Immature natural killer cell (primary cell): ENCODE measurements around the gene FAF1. TPM values are rescaled to one million over a fixed set of nuclear protein-coding genes. Genes with fewer than 3 reads are reported as not detected.

Source experiments
- DNase-seq, 3 donors: peaks; one replicate each; pipeline ENCODE4 v3.0.0; 2022; ENCODE audit warnings: mixed read lengths in 1 of 3
- H3K27ac Mint-ChIP-seq, 6 donors: one replicate each; pipeline ENCODE4 v1.8.0; 2020; ENCODE audit warnings: mixed read lengths in 6 of 6, mild to moderate bottlenecking in 5 of 6, inconsistent platforms in 4 of 6, moderate library complexity in 3 of 6
- H3K27me3 Mint-ChIP-seq, 3 donors: one replicate each; pipeline ENCODE4 v1.8.0; 2020 to 2021; ENCODE audit warnings: low read depth in 3 of 3, mild to moderate bottlenecking in 3 of 3, mixed read lengths in 3 of 3, moderate library complexity in 3 of 3, inconsistent platforms in 1 of 3
- H3K36me3 Mint-ChIP-seq, 3 donors: one replicate each; pipeline ENCODE4 v1.8.0; 2020; ENCODE audit warnings: mixed read lengths in 3 of 3, inconsistent platforms in 2 of 3, mild to moderate bottlenecking in 2 of 3
- H3K4me1 Mint-ChIP-seq, 2 donors: one replicate each; pipeline ENCODE4 v1.8.0; 2020; ENCODE audit warnings: inconsistent platforms in 2 of 2, mild to moderate bottlenecking in 2 of 2, mixed read lengths in 2 of 2, moderate library complexity in 1 of 2
- H3K4me3 Mint-ChIP-seq, 5 donors: one replicate each; pipeline ENCODE4 v1.8.0; 2020; ENCODE audit warnings: mild to moderate bottlenecking in 5 of 5, mixed read lengths in 5 of 5, inconsistent platforms in 3 of 5, moderate library complexity in 3 of 5
- H3K9me3 Mint-ChIP-seq, 6 donors: one replicate each; pipeline ENCODE4 v1.8.0; 2020; ENCODE audit warnings: mild to moderate bottlenecking in 6 of 6, mixed read lengths in 6 of 6, inconsistent platforms in 4 of 6, moderate library complexity in 3 of 6
- polyA plus RNA-seq, 3 donors: library from polyadenylated mRNA; unstranded; fragments of 300-500 nt; fragmentation: Illumina TruSeq; gene quantifications; one replicate each; pipeline ENCODE4 v1.2.3, GENCODE V29; 2021

Gene FAF1
- polyA plus RNA-seq, 3 donors from 2014 or later, result 31.1 to 49.8 (median 44.0) TPM

DNA sequence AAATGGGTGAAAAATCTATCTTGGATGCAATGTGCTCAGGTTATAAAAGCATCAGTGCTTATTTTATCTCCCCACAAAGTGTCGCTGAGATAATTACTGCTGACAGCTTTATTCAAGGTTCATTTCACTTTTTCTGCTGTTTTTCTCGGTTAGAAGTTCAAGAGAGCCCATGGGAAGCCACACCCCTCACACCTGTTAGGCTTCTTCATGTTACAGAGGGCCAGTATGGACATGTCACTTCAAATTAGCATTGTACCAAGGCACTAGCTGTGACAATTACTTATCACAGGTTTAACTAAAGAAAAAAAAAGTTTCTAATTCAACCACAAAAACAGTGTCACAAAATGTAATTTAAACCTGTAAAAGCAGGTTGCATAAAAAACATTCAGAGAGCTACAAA, 349.5 kb downstream of the FAF1 start:
- Mint-ChIP-seq H3K36me3 (peaks cover 0 to 6% (median 5%) of the 10 kb centered on the region in 3 donors), H3K27me3 (peaks cover 0 to 4% (median 0%) of the 10 kb centered on the region in 3 donors), H3K27ac (peak overlapping the region in 5 of 6 donors; percentile 61 to 77 (median 76)), H3K9me3 (peaks cover 0 to 3% (median 0%) of the 10 kb centered on the region in 6 donors), H3K4me3 (peak overlapping the region in 2 of 5 donors; percentile 8 to 25), H3K4me1 (peaks cover 34 to 35% of the 10 kb centered on the region in 2 donors)
- peak in 1 of 3 donors; percentile 8 for DNase-seq

DNA sequence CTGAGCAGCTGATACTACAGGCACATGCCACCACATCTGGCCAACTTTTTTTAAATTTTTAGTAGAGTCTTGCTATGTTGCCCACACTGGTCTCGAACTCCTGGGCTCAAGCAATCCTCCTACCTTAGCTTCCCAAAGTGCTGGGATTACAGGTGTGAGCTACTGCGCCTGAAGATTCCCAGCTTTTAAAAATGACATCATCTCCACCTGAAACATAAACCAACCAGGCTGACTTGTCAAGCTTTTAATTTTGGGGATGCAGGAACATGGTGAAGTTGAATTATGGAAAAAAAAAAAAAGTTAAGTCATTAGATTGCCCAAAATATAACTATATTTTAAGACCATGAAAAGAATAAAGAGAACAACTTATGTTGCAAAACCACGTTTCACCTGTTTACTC, 350.6 kb downstream of the FAF1 start:
- peak overlapping the region in 1 of 6 donors; percentile 58 for H3K27ac Mint-ChIP-seq

GRCh38 chr1:50605186-50605875, 354.7 kb downstream of the FAF1 start:
- H3K27me3 Mint-ChIP-seq, result no peaks in the 10 kb centered on the region
- H3K4me3 Mint-ChIP-seq, result no peak overlapping the region
- peaks cover 1 to 3% of the 10 kb centered on the region in 2 donors for H3K4me1 Mint-ChIP-seq
- H3K36me3 Mint-ChIP-seq, result no peaks in the 10 kb centered on the region
- H3K9me3 Mint-ChIP-seq, result no peaks in the 10 kb centered on the region
- DNase-seq, result peak in 2 of 3 donors; percentile 12 to 26
- H3K27ac Mint-ChIP-seq, result no peak overlapping the region

More for the DNA sequence above, 350.6 kb downstream of the FAF1 start:
- Mint-ChIP-seq H3K4me3 (no peak overlapping the region), H3K36me3 (no peaks in the 10 kb centered on the region), H3K9me3 (no peaks in the 10 kb centered on the region), H3K27me3 (peaks cover 0 to 2% (median 0%) of the 10 kb centered on the region in 3 donors), H3K4me1 (peaks cover 34 to 35% of the 10 kb centered on the region in 2 donors)
- no peak for DNase-seq

DNA sequence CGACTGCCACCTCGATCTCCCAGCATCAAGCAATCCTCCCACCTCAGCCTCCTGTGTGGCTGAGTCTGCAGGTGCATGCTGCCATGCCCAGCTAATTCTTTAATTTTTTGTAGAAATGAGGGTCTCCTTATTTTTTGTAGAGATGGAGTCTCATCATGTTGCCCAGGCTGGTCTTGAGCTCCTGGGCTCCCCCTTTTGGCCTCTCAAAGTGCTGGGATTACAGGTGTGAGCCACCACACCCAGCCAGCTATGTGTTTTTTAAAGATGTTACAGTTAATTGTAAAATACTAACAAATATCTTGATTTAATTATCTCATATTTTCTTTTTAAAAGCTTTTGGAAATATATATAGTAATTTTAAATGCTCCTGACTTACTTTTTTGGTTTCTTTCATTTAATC, 355.5 kb downstream of the FAF1 start:
- Mint-ChIP-seq H3K27me3 (no peaks in the 10 kb centered on the region), H3K4me1 (peaks cover 0 to 2% of the 10 kb centered on the region in 2 donors), H3K9me3 (no peaks in the 10 kb centered on the region), H3K4me3 (no peak overlapping the region), H3K27ac (no peak overlapping the region), H3K36me3 (no peaks in the 10 kb centered on the region)
- DNase-seq, result no peak

DNA sequence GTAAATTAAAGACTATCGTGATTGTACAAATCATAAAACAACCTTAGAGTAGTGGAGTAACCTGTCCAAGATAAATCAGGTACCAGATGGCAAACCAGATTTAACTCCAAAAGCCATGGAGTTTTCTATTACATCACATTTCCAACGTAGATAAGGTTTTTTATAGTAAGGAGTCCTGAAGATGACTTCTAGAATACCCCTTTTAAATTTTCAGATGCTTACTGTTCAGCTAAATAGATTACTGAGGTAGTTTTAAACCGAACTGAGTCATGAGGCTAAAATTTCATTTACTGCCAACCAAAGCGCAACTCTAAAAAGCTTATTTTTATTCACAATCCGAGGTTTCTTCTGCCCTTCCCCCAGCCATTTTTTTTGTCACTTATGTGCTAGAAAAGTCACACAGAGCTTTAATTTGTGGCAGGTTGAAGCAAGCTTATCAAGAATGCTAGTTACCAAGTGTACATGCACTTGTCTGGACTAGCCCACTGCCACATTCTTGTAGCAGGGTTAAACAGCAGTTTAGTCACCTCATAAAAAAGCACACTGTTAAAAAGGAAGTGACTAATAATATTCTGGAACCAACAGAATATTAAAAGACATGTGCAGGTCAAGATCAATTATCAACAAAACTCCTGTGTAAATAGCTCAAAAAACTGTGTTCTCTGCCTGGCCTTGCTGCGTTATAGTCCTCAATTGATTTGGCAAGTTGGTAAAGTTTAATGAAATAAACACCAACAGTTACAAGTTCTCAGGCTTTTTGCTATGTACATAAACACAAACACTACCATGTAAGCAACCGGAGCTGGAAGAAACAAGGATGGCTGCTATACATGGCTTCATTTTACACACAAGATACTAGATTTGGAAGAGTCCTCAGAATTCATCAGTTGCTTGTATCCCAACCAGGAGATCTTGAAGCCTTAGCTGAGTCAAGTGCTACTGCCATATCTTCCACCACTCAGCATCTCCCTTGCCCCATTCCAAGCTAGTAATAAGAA, 356.5 kb downstream of the FAF1 start:
- Mint-ChIP-seq H3K36me3 (no peaks in the 10 kb centered on the region), H3K27ac (no peak overlapping the region), H3K4me3 (no peak overlapping the region), H3K27me3 (no peaks in the 10 kb centered on the region), H3K4me1 (no peaks in the 10 kb centered on the region), H3K9me3 (no peaks in the 10 kb centered on the region)
- no peak for DNase-seq

- Mint-ChIP-seq H3K4me1 (no peaks in the 10 kb centered on the region), H3K27ac (no peak overlapping the region), H3K27me3 (no peaks in the 10 kb centered on the region), H3K36me3 (peaks cover 5 to 13% (median 11%) of the 10 kb centered on the region in 3 donors), H3K9me3 (no peaks in the 10 kb centered on the region), H3K4me3 (no peak overlapping the region)
- DNase-seq, result no peak
Observed at GRCh38 chr1:50599546-50599945, 360.5 kb downstream of the FAF1 start.

DNA sequence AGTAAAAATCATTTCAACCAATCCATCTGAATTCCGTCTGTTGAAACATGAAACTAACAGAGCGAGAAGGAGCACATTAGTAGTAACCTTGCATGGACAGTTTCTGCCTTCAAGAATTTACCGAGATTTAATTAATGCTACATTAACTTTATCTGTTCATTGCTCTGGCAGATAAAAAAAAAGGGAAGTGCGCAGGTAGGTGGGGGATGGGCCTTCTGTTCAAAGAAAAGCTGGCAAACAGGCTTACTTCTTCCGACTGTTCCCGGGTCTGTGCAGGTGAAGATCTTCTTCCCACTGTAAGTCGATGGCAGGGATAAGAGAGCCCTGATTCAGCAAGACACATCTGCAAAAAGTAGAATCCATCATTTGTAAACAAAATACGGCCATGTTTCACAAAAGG, 364.2 kb downstream of the FAF1 start:
- Mint-ChIP-seq H3K27ac (no peak overlapping the region), H3K4me3 (no peak overlapping the region), H3K4me1 (peaks cover 5 to 9% of the 10 kb centered on the region in 2 donors), H3K36me3 (peaks cover 15 to 35% (median 30%) of the 10 kb centered on the region in 3 donors), H3K27me3 (no peaks in the 10 kb centered on the region), H3K9me3 (no peaks in the 10 kb centered on the region)
- no peak for DNase-seq

- peaks cover 21 to 41% (median 39%) of the 10 kb centered on the region in 3 donors for H3K36me3 Mint-ChIP-seq
- DNase-seq, result no peak
- H3K4me1 Mint-ChIP-seq, result peaks cover 5 to 9% of the 10 kb centered on the region in 2 donors
- no peak overlapping the region for H3K27ac Mint-ChIP-seq
- no peak overlapping the region for H3K4me3 Mint-ChIP-seq
- H3K9me3 Mint-ChIP-seq, result no peaks in the 10 kb centered on the region
- no peaks in the 10 kb centered on the region for H3K27me3 Mint-ChIP-seq
Observed at GRCh38 chr1:50593515-50593914, 366.6 kb downstream of the FAF1 start.

DNA sequence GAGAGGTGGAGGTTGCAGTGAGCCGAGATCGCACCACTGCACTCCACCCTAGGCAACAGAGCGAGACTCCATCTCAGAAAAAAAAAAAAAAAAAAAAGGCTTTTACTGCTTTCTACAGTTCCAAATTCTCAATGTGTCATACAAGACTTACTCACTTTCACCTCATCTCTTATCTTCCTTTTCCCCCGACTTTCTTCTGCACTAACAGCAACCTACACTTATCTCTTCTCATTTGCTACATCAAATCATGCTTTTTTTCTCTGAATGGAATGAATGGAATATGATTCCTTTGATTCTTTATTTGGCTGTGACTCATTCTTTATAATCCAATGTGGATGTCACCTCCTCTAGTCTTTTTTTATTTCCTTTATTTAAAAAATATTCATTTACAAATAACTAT, 368.5 kb downstream of the FAF1 start:
- Mint-ChIP-seq H3K27ac (peak overlapping the region in 2 of 6 donors; percentile 2 to 54), H3K27me3 (no peaks in the 10 kb centered on the region), H3K4me3 (no peak overlapping the region), H3K4me1 (peaks cover 5 to 9% of the 10 kb centered on the region in 2 donors), H3K9me3 (no peaks in the 10 kb centered on the region), H3K36me3 (peaks cover 29 to 54% (median 43%) of the 10 kb centered on the region in 3 donors)
- DNase-seq, result no peak

GRCh38 chr1:50582346-50582745, 377.7 kb downstream of the FAF1 start:
- no peak for DNase-seq
- Mint-ChIP-seq H3K36me3 (peaks cover 10 to 31% (median 16%) of the 10 kb centered on the region in 3 donors), H3K27ac (no peak overlapping the region), H3K4me3 (no peak overlapping the region), H3K4me1 (no peaks in the 10 kb centered on the region), H3K27me3 (no peaks in the 10 kb centered on the region), H3K9me3 (no peaks in the 10 kb centered on the region)

GRCh38 chr1:50570066-50570468, 390.0 kb downstream of the FAF1 start:
- Mint-ChIP-seq H3K9me3 (no peaks in the 10 kb centered on the region), H3K36me3 (peaks cover 10 to 35% (median 19%) of the 10 kb centered on the region in 3 donors), H3K27me3 (peaks cover 0 to 1% (median 0%) of the 10 kb centered on the region in 3 donors), H3K27ac (no peak overlapping the region), H3K4me3 (no peak overlapping the region), H3K4me1 (no peaks in the 10 kb centered on the region)
- DNase-seq, result no peak

DNA sequence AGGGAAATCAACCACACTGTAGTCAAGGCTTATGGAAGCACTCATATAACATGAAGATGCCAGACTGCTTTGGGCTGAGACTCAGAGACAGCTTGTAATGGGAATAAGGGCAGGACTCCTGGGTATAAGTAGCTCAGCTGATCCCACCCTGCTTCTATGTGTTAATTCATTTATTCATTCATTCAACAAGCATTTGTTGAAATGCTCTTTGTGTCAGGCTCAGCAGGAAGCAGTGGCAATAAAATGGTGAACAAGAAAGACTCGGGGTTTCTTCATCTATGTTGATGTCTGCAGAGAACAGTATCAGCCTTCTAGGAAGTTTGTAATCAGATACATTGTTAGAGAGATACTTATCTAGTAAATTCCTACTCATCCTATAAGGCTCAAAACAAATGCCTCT, 391.3 kb downstream of the FAF1 start:
- Mint-ChIP-seq H3K9me3 (no peaks in the 10 kb centered on the region), H3K4me3 (no peak overlapping the region), H3K4me1 (no peaks in the 10 kb centered on the region), H3K36me3 (peaks cover 11 to 34% (median 14%) of the 10 kb centered on the region in 3 donors), H3K27me3 (peaks cover 0 to 1% (median 0%) of the 10 kb centered on the region in 3 donors), H3K27ac (no peak overlapping the region)
- no peak for DNase-seq

DNA sequence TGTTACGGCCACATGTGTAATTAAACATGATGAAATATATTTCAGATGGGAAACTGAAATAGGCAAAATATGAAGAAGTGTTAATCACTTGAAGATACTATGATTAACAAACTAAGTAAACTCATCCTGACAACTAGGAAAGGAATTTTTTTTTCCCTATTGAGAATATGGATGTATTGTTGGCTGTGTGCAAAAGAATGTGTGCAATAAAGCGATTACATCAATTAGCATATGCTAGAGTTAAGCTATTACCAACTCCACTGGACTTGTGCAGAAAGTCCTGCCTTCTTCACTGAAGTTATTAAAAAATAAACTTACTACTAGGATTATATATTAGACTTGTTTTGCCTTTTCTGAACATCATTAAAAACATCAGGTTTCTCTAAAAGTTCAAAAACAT, 393.7 kb downstream of the FAF1 start:
- peaks cover 15 to 32% (median 17%) of the 10 kb centered on the region in 3 donors for H3K36me3 Mint-ChIP-seq
- no peaks in the 10 kb centered on the region for H3K9me3 Mint-ChIP-seq
- no peak for DNase-seq
- H3K27me3 Mint-ChIP-seq, result peaks cover 0 to 1% (median 1%) of the 10 kb centered on the region in 3 donors
- no peaks in the 10 kb centered on the region for H3K4me1 Mint-ChIP-seq
- H3K4me3 Mint-ChIP-seq, result no peak overlapping the region
- H3K27ac Mint-ChIP-seq, result no peak overlapping the region

- H3K36me3 Mint-ChIP-seq, result peaks cover 22 to 37% (median 25%) of the 10 kb centered on the region in 3 donors
- H3K4me1 Mint-ChIP-seq, result no peaks in the 10 kb centered on the region
- H3K9me3 Mint-ChIP-seq, result no peaks in the 10 kb centered on the region
- H3K27ac Mint-ChIP-seq, result no peak overlapping the region
- H3K27me3 Mint-ChIP-seq, result peaks cover 0 to 2% (median 1%) of the 10 kb centered on the region in 3 donors
- DNase-seq, result no peak
- no peak overlapping the region for H3K4me3 Mint-ChIP-seq
Observed at GRCh38 chr1:50564417-50564816, 395.6 kb downstream of the FAF1 start.
